ENCODE data around the gene INIP. TPM values are rescaled to one million over a fixed set of nuclear protein-coding genes. Genes with fewer than 3 reads are reported as not detected.

Gene INIP
- polyA plus RNA-seq, 1 experiment: 10.9 TPM

GRCh38 chr9:112720113-112720780 is 2.3 kb upstream of the INIP start:
- Histone ChIP-seq H3K27me3 (ENCODE audit: control insufficient read depth, insufficient read depth, low read length) (no peaks in the 10 kb centered on the region), H3K36me3 (ENCODE audit: control insufficient read depth, insufficient read depth, low read length) (no peaks in the 10 kb centered on the region), H3K4me3 (ENCODE audit: low read depth, low read length) (no peak overlapping the region)
- CTCF ChIA-PET: interaction anchor here (2.5 to 2.7 kb wide), 2 partner anchors 18 to 100 kb away, joined by 8 to 19 read pairs; no protein-coding TSS in a partner anchor
- POLR2A ChIA-PET: no interaction called here
- no peak for DNase-seq (ENCODE audit: low read depth)
- no peak for TF ChIP-seq CTCF (IDR thresholded peaks at IDR 0.05; ENCODE audit: insufficient read depth, low read depth, low read length)

DNA sequence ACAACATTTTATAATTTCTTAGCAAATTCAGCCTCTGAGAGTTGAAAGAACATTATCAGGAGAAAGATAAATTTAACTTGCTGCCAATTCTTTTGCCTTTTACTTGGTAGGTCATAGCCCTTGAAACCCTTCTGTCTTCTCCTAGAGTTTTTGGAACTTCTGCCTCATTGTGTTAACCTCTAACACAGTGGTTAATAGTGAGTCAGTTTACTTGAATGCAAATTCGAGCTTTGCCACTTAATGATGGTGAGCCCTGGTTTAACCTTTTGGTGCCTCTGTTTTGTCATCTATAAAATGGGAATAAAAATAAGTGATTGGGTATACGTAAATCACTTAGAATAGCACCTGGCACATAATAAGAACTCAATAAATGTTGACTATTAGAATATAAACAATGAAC is 1.8 kb upstream of the INIP start:
- Histone ChIP-seq H3K27me3 (ENCODE audit: control insufficient read depth, insufficient read depth, low read length) (no peaks in the 10 kb centered on the region), H3K36me3 (ENCODE audit: control insufficient read depth, insufficient read depth, low read length) (no peaks in the 10 kb centered on the region), H3K4me3 (ENCODE audit: low read depth, low read length) (no peak overlapping the region)
- ChIA-PET CTCF (interaction anchor here (0.8 to 2.7 kb wide), 4 partner anchors 14 to 183 kb away, joined by 4 to 19 read pairs (median 6); no protein-coding TSS in a partner anchor), POLR2A (no interaction called here)
- no peak for TF ChIP-seq CTCF (IDR thresholded peaks at IDR 0.05; ENCODE audit: insufficient read depth, low read depth, low read length)
- DNase-seq (ENCODE audit: low read depth): no peak

GRCh38 chr9:112719241-112719691 is 1.3 kb upstream of the INIP start:
- ChIA-PET POLR2A (interaction anchor here (0.8 kb wide), 1 partner anchor 70 kb away, joined by 5 read pairs; no protein-coding TSS in a partner anchor), CTCF (interaction anchor here (0.8 to 2.5 kb wide), 8 partner anchors 14 to 184 kb away, joined by 3 to 19 read pairs (median 4); no protein-coding TSS in a partner anchor)
- H3K4me3 ChIP-seq (ENCODE audit: low read depth, low read length): no peak overlapping the region
- no peak for TF ChIP-seq CTCF (IDR thresholded peaks at IDR 0.05; ENCODE audit: insufficient read depth, low read depth, low read length)
- DNase-seq (ENCODE audit: low read depth): no peak
- H3K27me3 ChIP-seq (ENCODE audit: control insufficient read depth, insufficient read depth, low read length): no peaks in the 10 kb centered on the region
- no peaks in the 10 kb centered on the region for H3K36me3 ChIP-seq (ENCODE audit: control insufficient read depth, insufficient read depth, low read length)

DNA sequence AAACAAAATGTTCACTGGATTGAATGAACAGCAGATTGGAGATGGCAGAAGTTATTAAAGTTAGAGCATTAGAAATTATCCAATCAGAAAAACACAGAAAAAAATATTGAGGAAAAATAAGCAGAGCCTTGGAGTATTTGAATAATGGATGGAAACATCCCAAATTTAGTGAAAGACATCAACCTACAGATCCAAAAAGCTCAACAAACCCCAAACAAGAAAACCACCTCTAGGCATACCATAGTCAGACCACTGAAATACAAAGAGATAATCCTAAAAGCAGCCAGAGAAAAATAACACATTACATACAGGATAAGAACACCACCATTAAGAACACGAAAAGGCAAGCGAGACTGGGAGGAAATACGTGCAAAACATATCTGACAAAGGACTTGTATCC is 5.2 kb downstream of the INIP start:
- POLR2A ChIA-PET: interaction anchor here (0.7 kb wide), 1 partner anchor 335 kb away, joined by 3 read pairs; no protein-coding TSS in a partner anchor
- CTCF ChIA-PET: interaction anchor here (1.0 to 2.2 kb wide), 7 partner anchors 12 to 614 kb away, joined by 3 to 9 read pairs (median 5); no protein-coding TSS in a partner anchor
- no peak for TF ChIP-seq CTCF (IDR thresholded peaks at IDR 0.05; ENCODE audit: insufficient read depth, low read depth, low read length)
- Histone ChIP-seq H3K36me3 (ENCODE audit: control insufficient read depth, insufficient read depth, low read length) (peaks cover 2% of the 10 kb centered on the region; the same call in 1 of the 2 replicates), H3K4me3 (ENCODE audit: low read depth, low read length) (no peak overlapping the region), H3K27me3 (ENCODE audit: control insufficient read depth, insufficient read depth, low read length) (no peaks in the 10 kb centered on the region)
- DNase-seq (ENCODE audit: low read depth): no peak

DNA sequence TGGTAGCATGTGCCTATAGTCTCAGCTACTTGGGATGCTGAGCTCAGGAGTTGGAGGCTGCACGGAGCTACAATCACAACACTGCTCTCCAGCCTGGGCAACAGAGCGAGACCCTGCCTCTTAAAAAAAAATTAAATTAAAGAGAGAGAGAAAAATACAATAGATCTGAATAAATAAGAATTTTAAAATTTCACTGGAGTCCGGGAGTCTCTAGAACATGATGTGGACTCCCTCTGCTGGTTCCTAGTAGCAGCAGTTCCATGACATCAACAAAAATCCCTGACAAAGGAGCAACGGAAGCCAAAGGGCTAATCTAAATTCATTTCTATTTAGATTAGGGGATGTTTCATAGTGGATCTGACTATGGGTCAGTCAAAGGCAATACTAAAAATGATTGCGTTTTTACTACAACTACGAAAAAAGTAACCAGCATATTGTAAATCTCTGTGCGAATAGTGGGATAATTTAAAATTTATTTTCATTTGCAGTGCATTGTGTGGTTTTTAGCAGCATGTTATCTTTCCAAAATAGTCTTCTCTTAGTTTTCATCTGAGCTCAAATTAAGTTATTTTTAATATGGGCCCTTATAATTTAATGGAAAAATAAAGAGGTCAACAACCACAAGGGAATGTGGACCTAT is 6.7 kb downstream of the INIP start:
- CTCF ChIA-PET: interaction anchor here (0.9 to 2.2 kb wide), 11 partner anchors 11 to 613 kb away, joined by 3 to 21 read pairs (median 5); no protein-coding TSS in a partner anchor
- Histone ChIP-seq H3K27me3 (ENCODE audit: control insufficient read depth, insufficient read depth, low read length) (no peaks in the 10 kb centered on the region), H3K4me3 (ENCODE audit: low read depth, low read length) (no peak overlapping the region), H3K36me3 (ENCODE audit: control insufficient read depth, insufficient read depth, low read length) (peaks cover 2% of the 10 kb centered on the region; the same call in 1 of the 2 replicates)
- DNase-seq (ENCODE audit: low read depth): no peak
- POLR2A ChIA-PET: interaction anchor here (0.6 kb wide), 1 partner anchor 58 kb away, joined by 4 read pairs; no protein-coding TSS in a partner anchor
- TF ChIP-seq CTCF (IDR thresholded peaks at IDR 0.05; ENCODE audit: insufficient read depth, low read depth, low read length): peak; percentile 77

Data from BJ (cell line).